Measurements from ENCODE around the gene GRAP.
A peak's percentile ranks its signal among the peaks of the same experiment; 100 is the strongest.
"Not testable (repeated sequence)": the region's sequence is repeated elsewhere in the genome, so short reads cannot be mapped to it uniquely, and the experiment has no call there.

Gene GRAP

DNA sequence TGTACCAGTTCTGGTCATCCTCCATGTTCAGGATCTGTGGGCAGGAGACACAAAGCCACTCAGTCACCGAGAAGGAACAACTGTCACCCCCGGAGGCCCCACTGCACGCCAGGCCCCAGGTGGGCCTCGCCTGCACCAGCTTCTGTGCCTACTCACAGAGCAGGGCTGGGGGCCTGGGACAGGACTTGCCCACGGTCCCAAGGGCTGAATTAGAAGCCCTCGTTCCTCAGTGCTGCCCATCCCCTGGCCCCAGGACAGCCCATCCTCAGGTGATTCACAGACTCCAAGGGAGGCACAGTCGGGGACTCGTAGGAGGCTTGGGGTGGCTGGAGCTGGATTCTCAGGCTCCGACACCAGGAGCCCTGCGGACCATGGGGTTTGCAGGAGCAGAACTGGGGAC lies 4.9 kb downstream of the GRAP start:
- not testable (repeated sequence) for DNase-seq

DNA sequence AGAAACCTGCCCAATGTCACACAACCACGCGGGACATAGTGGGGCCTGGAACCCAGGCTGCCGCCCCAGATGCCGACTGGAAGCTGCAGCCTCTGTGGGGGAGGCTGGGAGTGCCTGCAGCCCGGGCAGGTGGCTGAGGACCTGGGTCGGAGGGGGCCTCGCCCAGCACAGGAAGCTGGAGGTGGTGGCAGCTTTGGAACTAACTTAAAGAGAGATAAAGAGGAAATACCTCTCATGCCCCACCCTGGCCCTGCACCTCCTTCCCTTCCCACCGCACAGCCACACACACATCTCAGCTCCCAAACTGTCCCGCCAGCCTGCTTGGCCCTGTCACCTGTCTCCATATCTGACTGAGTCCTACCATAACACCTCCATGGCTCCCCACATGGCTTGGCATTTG lies 6.4 kb downstream of the GRAP start:
- not testable (repeated sequence) for DNase-seq

GRCh38 chr17:19038730-19039129 lies 8.0 kb downstream of the GRAP start:
- DNase-seq: not testable (repeated sequence)

GRCh38 chr17:19038007-19038406 lies 8.8 kb downstream of the GRAP start:
- DNase-seq: not testable (repeated sequence)

- not testable (repeated sequence) for DNase-seq
These were observed 9.2 kb downstream of the GRAP start for GRCh38 chr17:19037547-19037946.

GRCh38 chr17:19036186-19036585 lies 10.6 kb downstream of the GRAP start:
- DNase-seq: not testable (repeated sequence)

- DNase-seq: not testable (repeated sequence)
These were observed 14.3 kb downstream of the GRAP start for GRCh38 chr17:19032377-19032988.

GRCh38 chr17:19031729-19032128 lies 15.0 kb downstream of the GRAP start:
- not testable (repeated sequence) for DNase-seq

DNA sequence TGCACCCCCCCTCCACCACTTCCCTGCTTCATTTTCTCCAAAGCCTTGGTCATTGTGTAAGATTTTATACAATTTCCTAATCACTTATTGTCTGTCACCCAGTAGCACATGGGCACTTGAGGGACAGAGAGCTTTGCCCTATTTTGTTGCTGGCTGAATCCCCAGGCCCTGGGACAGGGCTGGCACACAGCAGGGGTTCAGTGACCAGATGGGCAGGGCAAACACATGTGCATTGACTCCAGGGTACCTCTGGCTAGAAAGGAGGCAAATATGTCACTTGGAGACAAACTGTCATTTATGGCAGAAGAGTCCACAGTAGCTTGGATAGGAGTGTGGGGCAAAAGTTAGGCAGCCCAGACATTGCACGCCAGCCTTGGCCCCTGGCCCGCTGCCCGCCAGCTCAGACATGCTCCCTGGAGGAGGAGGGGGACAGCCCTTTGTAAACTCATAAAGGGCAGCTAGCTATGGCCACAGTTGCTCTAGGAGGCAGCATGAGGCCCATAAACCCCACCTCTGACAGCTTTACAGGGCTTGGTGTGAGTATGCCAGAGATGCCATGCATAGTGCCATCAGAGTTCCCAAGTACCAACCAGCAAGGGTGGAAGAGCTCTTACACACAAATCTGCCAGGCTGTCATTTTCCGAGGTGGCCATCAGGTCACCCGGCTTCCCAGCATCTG lies 15.8 kb downstream of the GRAP start:
- not testable (repeated sequence) for DNase-seq

DNA sequence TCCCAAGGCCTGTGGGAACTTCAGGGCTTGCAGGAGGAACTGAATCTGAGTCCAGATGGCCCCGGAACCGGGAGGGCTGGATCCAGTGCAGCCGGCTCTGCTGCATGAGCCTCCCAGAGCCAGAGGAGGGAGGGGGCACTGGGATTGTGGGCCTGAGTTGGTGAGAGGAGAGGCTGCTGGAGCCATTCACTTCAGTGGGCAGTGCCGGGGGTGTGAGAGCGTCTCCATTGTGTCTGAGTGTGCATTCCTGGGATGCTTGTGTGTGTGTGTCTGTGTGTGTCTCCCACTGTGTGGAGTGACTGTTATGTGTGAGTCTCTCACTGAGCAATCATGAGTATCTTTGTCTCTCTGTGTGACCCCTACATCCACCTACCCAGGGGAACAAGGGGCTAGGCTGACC lies 17.0 kb downstream of the GRAP start:
- DNase-seq: not testable (repeated sequence)

- not testable (repeated sequence) for DNase-seq
These were observed 18.1 kb downstream of the GRAP start for GRCh38 chr17:19028671-19029070.

DNA sequence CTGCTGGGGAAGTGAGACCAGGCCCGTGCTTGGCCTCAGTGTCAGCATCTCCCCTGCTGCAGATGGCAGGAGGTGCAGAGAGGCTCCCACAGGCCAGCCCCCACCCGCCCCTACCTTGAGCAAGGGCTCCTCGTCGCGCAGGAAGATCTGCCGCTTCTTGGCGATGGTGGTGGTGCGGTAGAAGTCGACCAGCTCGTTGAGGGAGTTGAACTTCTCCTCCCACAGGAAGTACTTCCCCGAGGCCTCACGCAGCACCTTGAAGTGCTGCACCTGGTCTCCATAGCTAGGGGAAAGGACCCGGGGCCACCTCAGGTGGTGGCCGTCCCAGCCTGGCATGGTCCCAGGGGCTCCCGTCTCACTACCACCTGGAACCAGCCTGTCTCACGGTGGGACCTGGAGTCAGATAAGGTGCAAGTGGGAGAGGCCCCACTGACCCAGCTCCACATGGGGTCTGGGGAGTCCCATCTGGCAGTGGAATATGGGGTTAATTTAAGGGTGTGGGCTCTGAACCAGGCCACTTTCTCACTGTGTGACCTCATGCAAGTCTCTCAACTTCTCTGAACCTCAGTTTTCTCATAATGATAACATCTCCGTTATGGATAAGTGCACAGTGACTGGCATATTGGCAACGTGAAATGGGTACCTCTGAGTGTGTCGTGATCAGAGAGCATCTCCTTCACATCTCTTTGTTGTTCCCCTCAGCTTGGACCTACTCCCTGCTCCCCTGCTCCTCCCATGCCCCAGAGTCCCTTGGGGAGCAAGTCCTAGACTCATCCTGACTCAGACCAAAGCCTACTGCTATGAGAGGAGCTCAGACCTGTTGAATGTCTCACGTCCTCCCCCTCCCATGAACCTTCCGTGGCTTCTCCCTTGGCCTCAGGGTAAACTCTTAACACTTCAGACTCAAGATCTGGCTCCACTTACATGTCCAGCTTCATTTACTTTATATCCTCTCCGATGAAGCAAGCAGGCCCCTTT lies 22.4 kb downstream of the GRAP start:
- peak; percentile 46 for DNase-seq

DNA sequence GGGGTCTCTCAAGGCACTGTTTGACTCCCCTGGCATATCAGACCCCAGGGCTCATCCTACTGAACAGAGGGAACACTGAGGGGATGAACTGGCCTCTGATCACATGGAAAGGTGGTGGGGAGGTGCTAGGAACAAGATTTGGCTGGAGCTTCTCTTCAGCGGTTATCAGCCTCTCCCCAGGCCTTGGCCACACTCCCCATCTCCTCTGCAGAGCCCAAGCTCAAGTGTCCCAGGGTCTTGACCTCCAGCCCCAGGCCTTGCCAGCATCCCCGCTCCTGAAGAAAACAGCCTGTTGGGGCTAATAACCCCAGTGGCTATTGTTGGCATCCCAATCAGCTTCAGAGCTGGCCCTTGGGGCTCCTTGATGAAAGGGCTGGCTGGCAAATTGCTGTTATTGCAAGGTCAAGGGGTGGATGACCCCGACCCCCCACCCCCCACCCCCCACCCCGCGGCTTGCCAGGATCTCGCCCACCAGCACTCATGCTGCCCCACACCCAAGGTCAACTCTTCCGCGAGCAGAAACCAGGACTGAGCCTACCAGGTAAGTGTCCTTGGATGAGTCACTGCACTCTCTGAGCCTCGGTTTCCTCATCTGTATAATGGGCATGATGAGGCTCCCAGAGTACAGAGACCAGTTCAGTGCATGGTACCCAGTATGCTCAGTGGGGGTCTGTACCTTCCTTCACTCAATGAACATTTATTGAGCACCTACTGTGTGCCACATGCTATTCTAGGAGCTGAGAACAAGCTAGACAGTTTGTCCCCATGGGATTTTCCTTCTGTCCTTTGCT lies 23.4 kb downstream of the GRAP start:
- no peak for DNase-seq

GRCh38 chr17:19022747-19023146 lies 24.0 kb downstream of the GRAP start:
- no peak for DNase-seq

DNA sequence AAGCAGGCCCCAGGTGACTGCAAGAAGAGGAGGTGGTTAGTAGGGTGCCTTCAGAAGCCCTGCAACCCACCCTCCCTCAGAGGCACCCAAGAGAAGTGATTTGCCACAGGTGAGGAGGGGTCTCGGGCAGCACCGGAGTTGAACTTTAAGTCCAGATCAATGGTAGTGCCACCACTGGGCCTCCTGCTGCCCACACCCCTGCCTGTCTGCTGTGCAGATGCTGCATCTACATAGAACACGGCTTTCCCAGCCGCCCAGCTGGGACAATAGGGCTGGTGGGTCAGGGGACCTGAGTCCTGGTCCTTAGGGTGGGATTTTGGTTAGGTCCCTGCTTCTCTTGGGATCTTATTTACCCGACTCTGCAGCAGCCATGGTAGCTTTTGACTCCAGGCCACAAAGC lies 24.6 kb downstream of the GRAP start:
- DNase-seq: no peak

DNA sequence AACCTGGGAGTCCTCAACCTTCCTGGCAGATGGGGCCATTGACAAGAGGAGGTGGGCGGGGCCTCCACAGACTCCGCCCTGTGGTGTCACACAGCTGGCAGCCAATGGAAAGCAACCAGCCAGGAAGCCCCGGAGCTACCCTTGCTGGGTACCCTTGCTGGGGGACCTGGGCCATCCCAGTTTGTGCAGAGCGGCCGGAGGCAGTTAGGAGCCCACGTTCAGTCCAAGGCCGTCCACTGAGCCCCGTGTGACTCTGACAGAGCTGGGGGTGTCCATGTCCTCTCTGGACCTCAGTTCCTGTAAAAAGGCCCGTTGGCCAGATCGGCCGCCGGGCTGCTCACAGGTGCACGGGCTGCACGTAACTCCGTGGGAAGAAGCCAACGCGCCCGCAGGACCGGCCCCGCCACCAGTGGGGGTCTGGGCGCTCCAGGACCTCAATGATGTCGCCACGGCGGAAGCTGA lies 25.1 kb downstream of the GRAP start:
- peak; percentile 58 for DNase-seq

GRCh38 chr17:19021011-19021621 lies 25.6 kb downstream of the GRAP start:
- not testable (repeated sequence) for DNase-seq

- DNase-seq: no peak
These were observed 26.7 kb downstream of the GRAP start for GRCh38 chr17:19020016-19020415.

DNA sequence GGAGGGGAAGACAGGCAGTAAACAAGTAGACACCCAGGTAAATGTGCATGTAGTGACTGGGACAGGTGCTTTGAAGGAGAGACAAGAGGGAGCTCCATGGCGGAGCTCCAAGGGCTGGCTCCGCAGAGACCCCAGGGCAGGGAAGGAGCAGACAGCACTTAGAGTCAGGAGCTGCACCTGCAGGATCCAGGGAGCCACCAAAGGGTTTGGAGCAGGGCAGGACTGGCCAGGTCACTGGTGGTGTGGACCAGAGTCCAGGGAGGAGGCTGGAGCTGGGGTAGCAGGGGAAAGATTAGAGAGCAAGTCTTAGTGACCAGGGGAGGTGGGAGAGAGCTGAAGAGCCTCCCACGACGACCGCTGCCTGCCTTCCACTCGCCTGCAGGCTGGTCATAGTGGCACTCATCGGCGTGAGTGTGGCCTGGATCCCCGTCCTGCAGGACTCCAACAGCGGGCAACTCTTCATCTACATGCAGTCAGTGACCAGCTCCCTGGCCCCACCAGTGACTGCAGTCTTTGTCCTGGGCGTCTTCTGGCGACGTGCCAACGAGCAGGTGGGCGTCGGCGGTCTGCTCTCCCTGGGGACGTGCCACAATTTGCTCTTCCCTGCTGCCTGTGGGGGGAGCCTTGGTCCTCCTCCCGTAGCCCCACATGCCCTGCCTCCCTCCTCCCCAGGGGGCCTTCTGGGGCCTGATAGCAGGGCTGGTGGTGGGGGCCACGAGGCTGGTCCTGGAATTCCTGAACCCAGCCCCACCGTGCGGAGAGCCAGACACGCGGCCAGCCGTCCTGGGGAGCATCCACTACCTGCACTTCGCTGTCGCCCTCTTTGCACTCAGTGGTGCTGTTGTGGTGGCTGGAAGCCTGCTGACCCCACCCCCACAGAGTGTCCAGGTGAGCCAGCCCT lies 27.5 kb downstream of the GRAP start:
- DNase-seq: no peak

- DNase-seq: no peak
These were observed 28.2 kb downstream of the GRAP start for GRCh38 chr17:19018600-19018950.

Measured in CD4-positive, alpha-beta T cell treated with Interleukin-6 for 4 hours (primary cell).